H1 (cell line): ENCODE results near the gene SV2B. TPM values are rescaled to one million over a fixed set of nuclear protein-coding genes. Genes with fewer than 3 reads are reported as not detected.

ENCODE experiments used
- CTCF ChIA-PET: fragments of 300-600 bp; sonication (Branson Sonifier 250); formaldehyde crosslinking; loops from one replicate; lab custom pipeline; 2021; ENCODE audit not compliant: partially characterized antibody; lab: Charles Lee
- POLR2A ChIA-PET: fragments of 300-600 bp; sonication (Branson Sonifier 250); formaldehyde crosslinking; loops from one replicate; lab custom pipeline; 2021; ENCODE audit warnings: inconsistent platforms; ENCODE audit not compliant: partially characterized antibody; lab: Charles Lee
- DNase-seq, 2 experiments: peaks; one replicate each; pipeline versions ENCODE4 v3.0.0 to v3.0.0-alpha.2; 2010 to 2022; ENCODE audit warnings: low spot score in 2 of 2, low read depth in 1 of 2, mixed read lengths in 1 of 2
- FAIRE-seq: peaks from 2 replicates; lab custom pipeline; 2011; peaks lifted over from hg19 to GRCh38; lab: Jason Lieb, UNC
- H2AFZ ChIP-seq: 2 replicates; pipeline ENCODE4 v1.8.1; 2012; ENCODE audit warnings: low read length, inconsistent platforms
- H2AK5ac ChIP-seq: 2 replicates; pipeline ENCODE4 v1.6.1; 2013; ENCODE audit warnings: low read depth, low read length
- H2BK120ac ChIP-seq: replicated peaks from 2 replicates; pipeline ENCODE3; 2013; ENCODE audit warnings: low read depth, low read length, inconsistent platforms
- H2BK12ac ChIP-seq: 2 replicates; pipeline ENCODE4 v1.6.1; 2013; ENCODE audit warnings: low read depth, low read length
- H2BK15ac ChIP-seq: 2 replicates; pipeline ENCODE4 v1.6.1; 2013; ENCODE audit warnings: low read length
- H2BK20ac ChIP-seq: 2 replicates; pipeline ENCODE4 v1.6.1; 2013; ENCODE audit warnings: low read length
- H2BK5ac ChIP-seq: 2 replicates; pipeline ENCODE4 v1.6.1; 2013; ENCODE audit warnings: low read depth, low read length
- H3K14ac ChIP-seq: 2 replicates; pipeline ENCODE4 v1.6.1; 2013; ENCODE audit warnings: inconsistent platforms; ENCODE audit not compliant: insufficient read length
- H3K18ac ChIP-seq: 2 replicates; pipeline ENCODE4 v1.6.1; 2013; ENCODE audit warnings: low read length; ENCODE audit errors: extremely low read depth
- H3K23ac ChIP-seq: 2 replicates; pipeline ENCODE4 v1.6.1; 2013; ENCODE audit warnings: inconsistent platforms; ENCODE audit not compliant: insufficient read length
- H3K23me2 ChIP-seq: 2 replicates; pipeline ENCODE4 v1.6.1; 2013; ENCODE audit warnings: low read depth, low read length
- H3K27ac ChIP-seq: 2 replicates; pipeline ENCODE4 v1.6.1; 2011; ENCODE audit warnings: low read depth, low read length, inconsistent platforms
- H3K27me3 ChIP-seq, 4 experiments: replicated peaks in 1 of 4; 1 replicate in 1 of 4; 2 replicates in 3 of 4; pipeline versions ENCODE4 v1.6.1 to v1.8.1; 2011 to 2013; ENCODE audit warnings: low read length in 3 of 4, mild to moderate bottlenecking in 3 of 4, inconsistent platforms in 2 of 4, mixed read lengths in 2 of 4, moderate library complexity in 1 of 4; ENCODE audit not compliant: control insufficient read depth in 3 of 4, insufficient read depth in 3 of 4; ENCODE audit errors: extremely low read depth in 1 of 4
- H3K36me3 ChIP-seq, 4 experiments: 2 replicates each; pipeline versions ENCODE4 v1.6.1 to v1.8.1; 2011 to 2013; ENCODE audit warnings: mild to moderate bottlenecking in 4 of 4, low read length in 3 of 4, moderate library complexity in 2 of 4, control low read depth in 1 of 4, inconsistent platforms in 1 of 4; ENCODE audit not compliant: insufficient read depth in 4 of 4, control insufficient read depth in 2 of 4
- H3K4ac ChIP-seq: replicated peaks from 2 replicates; pipeline ENCODE3; 2013; ENCODE audit warnings: low read length, low read depth, mixed read lengths, inconsistent platforms; ENCODE audit not compliant: insufficient read length
- H3K4me1 ChIP-seq, 4 experiments: replicated peaks in 1 of 4; 1 replicate in 1 of 4; 2 replicates in 3 of 4; pipeline versions ENCODE4 v1.6.1 to v1.8.1; 2011 to 2013; ENCODE audit warnings: low read length in 3 of 4, inconsistent platforms in 2 of 4, mixed read lengths in 1 of 4; ENCODE audit not compliant: insufficient read depth in 4 of 4, control insufficient read depth in 3 of 4
- H3K4me2 ChIP-seq, 2 experiments: 2 replicates each; pipeline versions ENCODE4 v1.6.1 to v1.8.1; 2011 to 2013; ENCODE audit warnings: low read depth in 2 of 2, low read length in 2 of 2, control low read depth in 1 of 2, inconsistent platforms in 1 of 2, mild to moderate bottlenecking in 1 of 2; ENCODE audit not compliant: insufficient read depth in 1 of 2
- H3K4me3 ChIP-seq, 4 experiments: fragments of 200-600, 300-600 bp in 1 of 4; sonication (generic), shearing (Covaris generic), sonication (Bioruptor Twin) in 1 of 4; 2 replicates each; pipeline versions ENCODE4 v1.5.1 to v1.8.1; 2011 to 2016; ENCODE audit warnings: low read length in 4 of 4, low read depth in 3 of 4, control low read depth in 2 of 4, inconsistent platforms in 2 of 4, mild to moderate bottlenecking in 2 of 4, mixed read lengths in 1 of 4, moderate library complexity in 1 of 4; ENCODE audit not compliant: insufficient read depth in 2 of 4; ENCODE audit errors: extremely low read depth in 1 of 4
- H3K56ac ChIP-seq: replicated peaks from 2 replicates; pipeline ENCODE3; 2013; ENCODE audit warnings: low read depth, mild to moderate bottlenecking, mixed read lengths, low read length, inconsistent platforms; ENCODE audit not compliant: insufficient read length
- H3K79me1 ChIP-seq: 2 replicates; pipeline ENCODE4 v1.6.1; 2013; ENCODE audit warnings: low read depth, low read length, control low read depth
- H3K79me2 ChIP-seq, 2 experiments: 2 replicates each; pipeline versions ENCODE4 v1.6.1 to v1.8.1; 2012 to 2013; ENCODE audit warnings: low read length in 2 of 2, mild to moderate bottlenecking in 2 of 2, inconsistent platforms in 1 of 2; ENCODE audit not compliant: insufficient read depth in 2 of 2, control insufficient read depth in 1 of 2
- H3K9ac ChIP-seq, 4 experiments: replicated peaks in 1 of 4; 1 replicate in 1 of 4; 2 replicates in 3 of 4; pipeline versions ENCODE4 v1.6.1 to v1.8.1; 2011 to 2013; ENCODE audit warnings: low read depth in 3 of 4, low read length in 3 of 4, control low read depth in 2 of 4, mild to moderate bottlenecking in 2 of 4, moderate library complexity in 2 of 4, inconsistent platforms in 1 of 4; ENCODE audit errors: extremely low read depth in 1 of 4
- H3K9me3 ChIP-seq, 2 experiments: 2 replicates each; pipeline versions ENCODE4 v1.6.1 to v1.8.1; 2012 to 2013; ENCODE audit warnings: mild to moderate bottlenecking in 2 of 2, moderate library complexity in 2 of 2, control low read depth in 1 of 2, inconsistent platforms in 1 of 2, low read depth in 1 of 2, low read length in 1 of 2, mixed read lengths in 1 of 2; ENCODE audit not compliant: insufficient read depth in 2 of 2
- H4K20me1 ChIP-seq, 2 experiments: replicated peaks in 1 of 2; 2 replicates each; pipeline versions ENCODE3 to v1.8.1; 2011 to 2013; ENCODE audit warnings: inconsistent platforms in 2 of 2, low read length in 2 of 2, mild to moderate bottlenecking in 1 of 2; ENCODE audit not compliant: insufficient read depth in 2 of 2, control insufficient read depth in 1 of 2
- H4K5ac ChIP-seq: 2 replicates; pipeline ENCODE4 v1.6.1; 2013; ENCODE audit warnings: low read length, low read depth, mixed read lengths, inconsistent platforms; ENCODE audit not compliant: insufficient read length
- H4K8ac ChIP-seq: 2 replicates; pipeline ENCODE4 v1.8.0; 2013; ENCODE audit warnings: mild to moderate bottlenecking, moderate library complexity, low read length, inconsistent platforms; ENCODE audit not compliant: insufficient read depth; ENCODE audit errors: extremely low read depth
- H4K91ac ChIP-seq: replicated peaks from 2 replicates; pipeline ENCODE3; 2013; ENCODE audit warnings: low read length, mixed read lengths, inconsistent platforms; ENCODE audit not compliant: insufficient read length
- ATF2 ChIP-seq: IDR thresholded peaks from 2 replicates; pipeline ENCODE4 v1.6.1; 2012; ENCODE audit warnings: low read length, inconsistent platforms
- BCL11A ChIP-seq, 2 experiments: IDR thresholded peaks; one replicate each; pipeline ENCODE4 v1.6.1; 2011; ENCODE audit warnings: low read depth in 2 of 2, low read length in 2 of 2, mild to moderate bottlenecking in 2 of 2
- CTCF ChIP-seq, 3 experiments: IDR thresholded peaks; 1 replicate in 2 of 3; 2 replicates in 1 of 3; pipeline versions ENCODE4 v1.5.1 to v1.6.1; 2011; ENCODE audit warnings: low read length in 3 of 3, mild to moderate bottlenecking in 3 of 3, inconsistent platforms in 2 of 3, low read depth in 1 of 3, moderate library complexity in 1 of 3; ENCODE audit not compliant: insufficient read depth in 1 of 3; ENCODE audit errors: control extremely low read depth in 1 of 3
- EZH2 ChIP-seq: fragments of 200-600 bp; sonication (generic); IDR thresholded peaks from 2 replicates; pipeline ENCODE4 v1.7.1; 2012; ENCODE audit warnings: low read depth, mild to moderate bottlenecking, moderate library complexity, low read length, inconsistent platforms; ENCODE audit not compliant: severe bottlenecking
- JUN ChIP-seq: IDR thresholded peaks from 2 replicates; pipeline ENCODE4 v1.6.1; 2011; ENCODE audit warnings: low read depth, mild to moderate bottlenecking, improper control_type of control experiment, low read length
- KDM1A ChIP-seq: fragments of 200-600, 300-600 bp; sonication (generic); IDR thresholded peaks from 2 replicates; pipeline ENCODE4 v1.7.1; 2016; ENCODE audit warnings: mild to moderate bottlenecking, low read length, borderline replicate concordance
- KDM4A ChIP-seq: IDR thresholded peaks from one replicate; pipeline ENCODE4 v1.7.1; 2012; ENCODE audit warnings: low read depth, mild to moderate bottlenecking, moderate library complexity, low read length, inconsistent platforms; ENCODE audit not compliant: severe bottlenecking
- POU5F1 ChIP-seq: IDR thresholded peaks from 2 replicates; pipeline ENCODE4 v1.6.1; 2011; ENCODE audit warnings: low read depth, mild to moderate bottlenecking, low read length, moderate library complexity
- SIRT6 ChIP-seq: IDR thresholded peaks from one replicate; pipeline ENCODE4 v1.7.1; 2012; ENCODE audit warnings: low read length, inconsistent platforms
- SIX5 ChIP-seq: IDR thresholded peaks from 2 replicates; pipeline ENCODE4 v1.6.1; 2011; ENCODE audit warnings: mild to moderate bottlenecking, low read depth, low read length
- ZNF274 ChIP-seq: IDR thresholded peaks from 2 replicates; pipeline ENCODE4 v1.7.0; 2012; ENCODE audit warnings: low read length, borderline replicate concordance; ENCODE audit errors: extremely low read depth
- WGBS, 2 experiments: shearing (Covaris generic) in 1 of 2; methylation state at CpG; one replicate each; pipeline versions ENCODE4 v1.1.6 to v1.1.7; 2013 to 2015; ENCODE audit warnings: low lambda C conversion rate in 2 of 2, mixed read lengths in 2 of 2, inconsistent platforms in 1 of 2, low coverage in 1 of 2, missing lambda C conversion rate in 1 of 2; ENCODE audit not compliant: insufficient replicate concordance in 2 of 2, insufficient coverage in 1 of 2, insufficient read length in 1 of 2; ENCODE audit errors: extremely low coverage in 1 of 2, missing lambda C conversion rate in 1 of 2; 5-methylcytosine and 5-hydroxymethylcytosine counted together
- polyA plus RNA-seq, 7 experiments: library from polyadenylated mRNA; depleted of rRNA in 3 of 7; stranded (reverse) in 5 of 7; unstranded in 2 of 7; fragments of >200 nt in 5 of 7; fragments of 200-250 nt in 2 of 7; gene quantifications; 1 replicate in 5 of 7; 2 replicates in 1 of 7; 4 replicates in 1 of 7; pipeline versions ENCODE4 v1.2.1 to v1.2.3, GENCODE V29; 2011 to 2013; ENCODE audit warnings: missing spikeins in 2 of 7, mixed read lengths in 2 of 7
- total RNA-seq: library from RNA; stranded (reverse); fragmentation: NEBNext Ultra II Directional; extraction: Animal tissue kit (Norgen Biotek cat#: 25700); gene quantifications from 2 replicates; pipeline ENCODE4 v1.2.1, GENCODE V29; 2021

The SV2B gene
- total and polyA plus RNA-seq, 2 of the 8 experiments (the other 6 are each of a cell fraction or from before 2014, with no cell fraction given) = 0.09 to 0.20 TPM

GRCh38 chr15:91336687-91337086 lies 236.6 kb downstream of the SV2B start:
- Histone ChIP-seq H2BK15ac (no peak overlapping the region), H2AFZ (no peak overlapping the region), H4K91ac (no peak overlapping the region), H3K27me3 (no peaks in the 10 kb centered on the region), H3K36me3 (no peaks in the 10 kb centered on the region), H3K18ac (no peak overlapping the region), H3K4me2 (no peak overlapping the region), H3K9ac (no peak overlapping the region), H3K4ac (no peak overlapping the region), H4K8ac (no peak overlapping the region), H3K23ac (no peak overlapping the region), H3K4me1 (no peaks in the 10 kb centered on the region), H3K14ac (no peak overlapping the region), H2BK20ac (no peak overlapping the region), H3K79me1 (no peaks in the 10 kb centered on the region), H4K20me1 (no peaks in the 10 kb centered on the region), H2AK5ac (no peak overlapping the region), H4K5ac (no peak overlapping the region), H3K79me2 (no peaks in the 10 kb centered on the region), H3K56ac (no peak overlapping the region), H3K9me3 (no peaks in the 10 kb centered on the region), H3K27ac (no peak overlapping the region), H2BK12ac (no peak overlapping the region), H2BK5ac (no peak overlapping the region), H3K4me3 (no peak overlapping the region), H3K23me2 (no peaks in the 10 kb centered on the region), H2BK120ac (no peak overlapping the region)
- ChIA-PET POLR2A (no interaction called here), CTCF (no interaction called here)
- 81% methylated on average over 3 of the region's 3 CpGs; no CpG with 5 or more reads in 1 of the 2 experiments for WGBS, 2 experiments
- DNase-seq (no peak), FAIRE-seq (no peak)
- TF ChIP-seq POU5F1 = no peak
- TF ChIP-seq KDM4A = no peak
- TF ChIP-seq EZH2 = no peak
- TF ChIP-seq JUN = no peak
- no peak for TF ChIP-seq SIX5
- no peak for TF ChIP-seq ZNF274
- no peak for TF ChIP-seq ATF2
- TF ChIP-seq BCL11A (IDR thresholded peaks at IDR 0.05; ENCODE audit: low read depth in 2 of 2, low read length in 2 of 2) = no peak
- TF ChIP-seq SIRT6 = no peak
- no peak for TF ChIP-seq KDM1A
- no peak for TF ChIP-seq CTCF (IDR thresholded peaks at IDR 0.05; ENCODE audit: control extremely low read depth in 1 of 3, insufficient read depth in 1 of 3, low read depth in 1 of 3, low read length in 3 of 3)
